ENCODE measurements around the gene PSME1. TPM values are rescaled to one million over a fixed set of nuclear protein-coding genes. Genes with fewer than 3 reads are reported as not detected.

Gene PSME1
- total and polyA plus RNA-seq, 2 of the 13 experiments (the other 11 are each of a cell fraction or from before 2014, with no cell fraction given) = 159 to 608 TPM

- TF ChIP-seq ZBED4 (CRISPR knock-in tag; IDR thresholded peaks at IDR 0.05; ENCODE audit: borderline replicate concordance) = peak; percentile 85; the same call in 1 of the 2 replicates
- peak; percentile 97 for TF ChIP-seq THAP7 (CRISPR knock-in tag; IDR thresholded peaks at IDR 0.05)
- TF ChIP-seq ZNF432 (CRISPR knock-in tag; IDR thresholded peaks at IDR 0.05; ENCODE audit: borderline replicate concordance) = no peak
- peak; percentile 90 for TF ChIP-seq GABPB1 (CRISPR knock-in tag; IDR thresholded peaks at IDR 0.05)
- TF ChIP-seq KDM6A (CRISPR knock-in tag; IDR thresholded peaks at IDR 0.05; ENCODE audit: low read depth) = peak; percentile 100
- peak; percentile 99 for TF ChIP-seq ZNF292 (CRISPR knock-in tag; IDR thresholded peaks at IDR 0.05; ENCODE audit: borderline replicate concordance, low read depth)
- TF ChIP-seq ZBTB14 (CRISPR knock-in tag; IDR thresholded peaks at IDR 0.05) = peak; percentile 83
- peak; percentile 94; the same call in 1 of the 2 replicates for TF ChIP-seq ZNF724P (CRISPR knock-in tag; IDR thresholded peaks at IDR 0.05; ENCODE audit: borderline replicate concordance)
- TF ChIP-seq TBL1XR1 (IDR thresholded peaks at IDR 0.05; ENCODE audit: borderline replicate concordance, low read length, partially characterized antibody) = peak; percentile 95
- peak; percentile 93; the same call in 1 of the 2 replicates for TF ChIP-seq SNAPC5 (CRISPR knock-in tag; IDR thresholded peaks at IDR 0.05; ENCODE audit: borderline replicate concordance)
- 0 out of 2 replicates have a peak, but pooled peaks have one; percentile 25 for TF ChIP-seq LCORL (IDR thresholded peaks at IDR 0.05)
- TF ChIP-seq LCORL (CRISPR knock-in tag; IDR thresholded peaks at IDR 0.05) = peak; percentile 99
- TF ChIP-seq ZNF510 (CRISPR knock-in tag; IDR thresholded peaks at IDR 0.05; ENCODE audit: low read depth) = peak; percentile 49; the same call in 1 of the 2 replicates
- peak; percentile 94 for TF ChIP-seq GATA4 (IDR thresholded peaks at IDR 0.05; ENCODE audit: borderline replicate concordance, low read depth)
- TF ChIP-seq SETDB1 (CRISPR knock-in tag; IDR thresholded peaks at IDR 0.05; ENCODE audit: borderline replicate concordance) = no peak
- TF ChIP-seq HOMEZ (CRISPR knock-in tag; IDR thresholded peaks at IDR 0.05; ENCODE audit: low read depth) = peak; percentile 99
- TF ChIP-seq FOXK2 (IDR thresholded peaks at IDR 0.05) = peak; percentile 85
- TF ChIP-seq ZNF841 (CRISPR knock-in tag; IDR thresholded peaks at IDR 0.05; ENCODE audit: borderline replicate concordance) = no peak
- peak; percentile 100 for TF ChIP-seq HNF4A (CRISPR knock-in tag; IDR thresholded peaks at IDR 0.05)
- peak; percentile 99 for TF ChIP-seq RCOR2 (CRISPR knock-in tag; IDR thresholded peaks at IDR 0.05)
- TF ChIP-seq ZSCAN20 (CRISPR knock-in tag; IDR thresholded peaks at IDR 0.05; ENCODE audit: borderline replicate concordance) = peak; percentile 25; the same call in 1 of the 2 replicates
- TF ChIP-seq ATF7-NPFF (CRISPR knock-in tag; IDR thresholded peaks at IDR 0.05; ENCODE audit: low read depth) = peak; percentile 94
Observed at GRCh38 chr14:24113801-24114531, 22.0 kb upstream of the PSME1 start (continued).

Measured in HepG2 (cell line).